Smooth muscle cell (in vitro differentiated cells): ENCODE data around the gene KIAA2012. TPM values are rescaled to one million over a fixed set of nuclear protein-coding genes. Genes with fewer than 3 reads are reported as not detected.

ENCODE experiments used
- DNase-seq: peaks from one replicate; lab custom pipeline; 2025; ENCODE audit not compliant: unreplicated experiment; lab: John Stamatoyannopoulos, UW
- H2AFZ ChIP-seq: fragments of 200-600 bp; sonication (generic); 2 replicates; pipeline ENCODE4 v1.6.0; 2016; ENCODE audit warnings: antibody characterized with exemption, low read depth, mild to moderate bottlenecking
- H3F3A ChIP-seq: fragments of 200-600 bp; sonication (generic); 2 replicates; pipeline ENCODE4 v1.6.0; 2017; ENCODE audit warnings: antibody characterized with exemption, low read depth
- H3K27ac ChIP-seq: fragments of 200-600 bp; sonication (generic); 2 replicates; pipeline ENCODE4 v1.5.1; 2016; ENCODE audit warnings: low read depth, mild to moderate bottlenecking
- H3K27me3 ChIP-seq: fragments of 200-600 bp; sonication (generic); 2 replicates; pipeline ENCODE4 v1.6.1; 2016; ENCODE audit warnings: low read depth, mild to moderate bottlenecking
- H3K36me3 ChIP-seq: fragments of 200-600 bp; sonication (generic); 2 replicates; pipeline ENCODE4 v1.5.1; 2016; ENCODE audit warnings: low read depth
- H3K4me1 ChIP-seq: fragments of 200-600 bp; sonication (generic); 2 replicates; pipeline ENCODE4 v1.5.1; 2016; ENCODE audit warnings: low read depth
- H3K4me2 ChIP-seq: fragments of 200-600 bp; sonication (generic); 2 replicates; pipeline ENCODE4 v1.6.0; 2016; ENCODE audit warnings: mild to moderate bottlenecking
- H3K4me3 ChIP-seq: fragments of 200-600 bp; sonication (generic); 2 replicates; pipeline ENCODE4 v1.5.1; 2016; ENCODE audit warnings: mild to moderate bottlenecking
- H3K79me2 ChIP-seq: fragments of 200-600 bp; sonication (generic); 2 replicates; pipeline ENCODE4 v1.6.0; 2016; ENCODE audit warnings: low read depth, mild to moderate bottlenecking
- H3K9ac ChIP-seq: fragments of 200-600 bp; sonication (generic); 2 replicates; pipeline ENCODE4 v1.6.0; 2016; ENCODE audit warnings: low read depth
- H3K9me3 ChIP-seq: fragments of 200-600 bp; sonication (generic); replicated peaks from 2 replicates; pipeline ENCODE4 v1.5.1; 2016; ENCODE audit warnings: low read depth
- H4K20me1 ChIP-seq: fragments of 200-600 bp; sonication (generic); 2 replicates; pipeline ENCODE4 v1.6.0; 2016; ENCODE audit warnings: low read depth
- CTCF ChIP-seq: fragments of 200-600 bp; sonication (generic); IDR thresholded peaks from 2 replicates; pipeline ENCODE4 v1.5.1; 2017; ENCODE audit warnings: borderline replicate concordance, mild to moderate bottlenecking, antibody characterized with exemption; ENCODE audit not compliant: insufficient read depth, poor library complexity, severe bottlenecking
- whole genome bisulfite sequencing: methylation state at CpG from one replicate; pipeline ENCODE4 v1.1.7; 2016; ENCODE audit warnings: low lambda C conversion rate; 5-methylcytosine and 5-hydroxymethylcytosine counted together
- polyA plus RNA-seq: library from polyadenylated mRNA; unstranded; fragments of >200 nt; fragmentation: Nextera tagmentation; extraction: Ambion mirVana; gene quantifications from 2 replicates; pipeline ENCODE4 v1.2.1, GENCODE V29; 2016
- total RNA-seq: library from RNA; depleted of rRNA; stranded (reverse); fragments of >200 nt; gene quantifications from 2 replicates; pipeline ENCODE4 v1.2.3, GENCODE V29; 2014

The KIAA2012 gene
- total and polyA plus RNA-seq, 2 experiments from 2014 or later = not detected

GRCh38 chr2:202071107-202071506, 1.9 kb upstream of the KIAA2012 start:
- no peak overlapping the region for H3K4me3 ChIP-seq
- no peaks in the 10 kb centered on the region for H3K36me3 ChIP-seq
- H3K4me1 ChIP-seq = no peaks in the 10 kb centered on the region
- H3K27me3 ChIP-seq = no peaks in the 10 kb centered on the region
- peaks cover 7% of the 10 kb centered on the region for H3F3A ChIP-seq
- DNase-seq = no peak
- no peak for TF ChIP-seq CTCF
- no peaks in the 10 kb centered on the region for H4K20me1 ChIP-seq
- no peak overlapping the region for H3K9ac ChIP-seq
- no peaks in the 10 kb centered on the region for H3K79me2 ChIP-seq
- H3K9me3 ChIP-seq = no peaks in the 10 kb centered on the region
- H2AFZ ChIP-seq = no peak overlapping the region
- H3K4me2 ChIP-seq = no peak overlapping the region
- H3K27ac ChIP-seq = no peak overlapping the region
- WGBS = 98% methylated on average over 2 of the region's 2 CpGs

- DNase-seq = no peak
- peaks cover under 1% of the 10 kb centered on the region for H3F3A ChIP-seq
- 81% methylated on average over 2 of the region's 2 CpGs for WGBS
- no peaks in the 10 kb centered on the region for H3K4me1 ChIP-seq
- H2AFZ ChIP-seq = no peak overlapping the region
- H3K27ac ChIP-seq = no peak overlapping the region
- H3K4me3 ChIP-seq = no peak overlapping the region
- no peaks in the 10 kb centered on the region for H3K36me3 ChIP-seq
- no peak overlapping the region for H3K9ac ChIP-seq
- no peak overlapping the region for H3K4me2 ChIP-seq
- no peaks in the 10 kb centered on the region for H3K79me2 ChIP-seq
- no peak for TF ChIP-seq CTCF
- no peaks in the 10 kb centered on the region for H4K20me1 ChIP-seq
- no peaks in the 10 kb centered on the region for H3K9me3 ChIP-seq
- H3K27me3 ChIP-seq = no peaks in the 10 kb centered on the region
Observed at GRCh38 chr2:202072226-202072625, 829 bp upstream of the KIAA2012 start.

GRCh38 chr2:202074324-202074723, 1.3 kb downstream of the KIAA2012 start:
- Histone ChIP-seq H2AFZ (no peak overlapping the region), H3K4me2 (no peak overlapping the region), H3K9ac (no peak overlapping the region), H3K4me1 (no peaks in the 10 kb centered on the region), H3K4me3 (no peak overlapping the region), H3K79me2 (no peaks in the 10 kb centered on the region), H3F3A (no peaks in the 10 kb centered on the region), H3K36me3 (no peaks in the 10 kb centered on the region), H3K27me3 (no peaks in the 10 kb centered on the region), H4K20me1 (no peaks in the 10 kb centered on the region), H3K27ac (no peak overlapping the region), H3K9me3 (no peaks in the 10 kb centered on the region)
- no peak for DNase-seq
- WGBS = 62% methylated on average over 2 of the region's 2 CpGs
- TF ChIP-seq CTCF = no peak

- DNase-seq = no peak
- H3F3A ChIP-seq = no peaks in the 10 kb centered on the region
- 76% methylated on average over 5 of the region's 5 CpGs for WGBS
- no peak overlapping the region for H2AFZ ChIP-seq
- H4K20me1 ChIP-seq = no peaks in the 10 kb centered on the region
- H3K4me3 ChIP-seq = no peak overlapping the region
- TF ChIP-seq CTCF = no peak
- H3K79me2 ChIP-seq = no peaks in the 10 kb centered on the region
- H3K27ac ChIP-seq = no peak overlapping the region
- H3K27me3 ChIP-seq = no peaks in the 10 kb centered on the region
- H3K4me1 ChIP-seq = peaks cover 7% of the 10 kb centered on the region
- H3K9ac ChIP-seq = no peak overlapping the region
- no peaks in the 10 kb centered on the region for H3K36me3 ChIP-seq
- H3K9me3 ChIP-seq = no peaks in the 10 kb centered on the region
- no peak overlapping the region for H3K4me2 ChIP-seq
Observed at GRCh38 chr2:202079310-202079709, 6.3 kb downstream of the KIAA2012 start.
